MM.1S (cell line): ENCODE data around the gene ATP6V0A1.

Source experiments
- DNase-seq: peaks from one replicate; pipeline ENCODE4 v3.0.0-alpha.2; 2015
- H2AFZ ChIP-seq: fragments of 300-600 bp; sonication (generic); 2 replicates; pipeline ENCODE4 v1.6.0; 2016; ENCODE audit warnings: antibody characterized with exemption, low read length
- H3F3A ChIP-seq: fragments of 300-600 bp; sonication (generic); 2 replicates; pipeline ENCODE4 v1.6.1; 2016; ENCODE audit warnings: mild to moderate bottlenecking, antibody characterized with exemption, low read length, moderate library complexity, mixed read lengths; ENCODE audit not compliant: insufficient read depth
- H3K27ac ChIP-seq: fragments of 300-600 bp; sonication (generic); 2 replicates; pipeline ENCODE4 v1.5.1; 2016; ENCODE audit warnings: mild to moderate bottlenecking, low read length
- H3K27me3 ChIP-seq: fragments of 300-600 bp; sonication (generic); replicated peaks from 2 replicates; pipeline ENCODE4 v1.6.0; 2016; ENCODE audit warnings: low read length; ENCODE audit not compliant: insufficient read depth
- H3K36me3 ChIP-seq: fragments of 300-600 bp; sonication (generic); replicated peaks from 2 replicates; pipeline ENCODE4 v1.6.1; 2016; ENCODE audit warnings: mild to moderate bottlenecking, low read length, mixed read lengths; ENCODE audit not compliant: insufficient read depth
- H3K4me1 ChIP-seq: fragments of 300-600 bp; sonication (generic); 2 replicates; pipeline ENCODE4 v1.6.1; 2016; ENCODE audit warnings: low read length, mixed read lengths
- H3K4me2 ChIP-seq: fragments of 300-600 bp; sonication (generic); 2 replicates; pipeline ENCODE4 v1.6.0; 2016; ENCODE audit warnings: low read depth, low read length
- H3K4me3 ChIP-seq: fragments of 300-600 bp; sonication (generic); 2 replicates; pipeline ENCODE4 v1.5.1; 2016; ENCODE audit warnings: low read length, mixed read lengths
- H3K79me2 ChIP-seq: fragments of 300-600 bp; sonication (generic); 2 replicates; pipeline ENCODE4 v1.6.1; 2016; ENCODE audit warnings: mixed run types, low read length, mixed read lengths
- H3K9ac ChIP-seq: fragments of 300-600 bp; sonication (generic); 2 replicates; pipeline ENCODE4 v1.6.1; 2016; ENCODE audit warnings: low read length, mixed read lengths
- H3K9me2 ChIP-seq: fragments of 300-600 bp; sonication (generic); replicated peaks from 2 replicates; pipeline ENCODE4 v1.6.1; 2016; ENCODE audit warnings: mild to moderate bottlenecking, low read length, mixed read lengths; ENCODE audit not compliant: insufficient read depth
- H3K9me3 ChIP-seq: fragments of 300-600 bp; sonication (generic); replicated peaks from 2 replicates; pipeline ENCODE4 v1.6.1; 2016; ENCODE audit warnings: mild to moderate bottlenecking, low read length, mixed read lengths; ENCODE audit not compliant: insufficient read depth
- H4K20me1 ChIP-seq: fragments of 300-600 bp; sonication (generic); 2 replicates; pipeline ENCODE4 v1.6.1; 2016; ENCODE audit warnings: mild to moderate bottlenecking, low read length, moderate library complexity, mixed read lengths; ENCODE audit not compliant: insufficient read depth
- CTCF ChIP-seq: fragments of 300-600 bp; sonication (generic); IDR thresholded peaks from 2 replicates; pipeline ENCODE4 v1.5.1; 2016; ENCODE audit warnings: antibody characterized with exemption, low read length, mixed read lengths
- EZH2 ChIP-seq: fragments of 300-600 bp; sonication (generic); optimal IDR thresholded peaks from 2 replicates; pipeline ENCODE3; 2017; ENCODE audit warnings: low read depth, mild to moderate bottlenecking, antibody characterized with exemption, low read length, mixed read lengths
- EZH2phosphoT487 ChIP-seq: fragments of 300-600 bp; sonication (generic); IDR thresholded peaks from 2 replicates; pipeline ENCODE4 v1.6.1; 2018; ENCODE audit warnings: antibody characterized with exemption, low read length

The ATP6V0A1 gene

GRCh38 chr17:42535155-42536047 lies 76.7 kb downstream of the ATP6V0A1 start:
- peaks cover 27% of the 10 kb centered on the region for H3K4me1 ChIP-seq
- peaks cover 15% of the 10 kb centered on the region for H3K79me2 ChIP-seq
- H3K9me3 ChIP-seq = no peaks in the 10 kb centered on the region
- H3F3A ChIP-seq = peaks cover 19% of the 10 kb centered on the region
- peak overlapping the region; percentile 90 for H2AFZ ChIP-seq
- H3K27ac ChIP-seq = peak overlapping the region; percentile 21; the same call in 1 of the 2 replicates
- H4K20me1 ChIP-seq = no peaks in the 10 kb centered on the region
- peak overlapping the region; percentile 100 for H3K4me2 ChIP-seq
- no peaks in the 10 kb centered on the region for H3K9me2 ChIP-seq
- no peak for DNase-seq
- peak overlapping the region; percentile 66 for H3K9ac ChIP-seq
- peak overlapping the region; percentile 71 for H3K4me3 ChIP-seq
- no peaks in the 10 kb centered on the region for H3K27me3 ChIP-seq
- no peaks in the 10 kb centered on the region for H3K36me3 ChIP-seq
- TF ChIP-seq CTCF (no peak), EZH2phosphoT487 (no peak), EZH2 (no peak)

- Histone ChIP-seq H3K4me2 (peak within 1 kb of the TSS; percentile 100), H3K4me1 (peaks cover 21% of the 10 kb centered on the region), H3K27me3 (no peaks in the 10 kb centered on the region), H3K27ac (peak within 1 kb of the TSS; percentile 50; the same call in 1 of the 2 replicates), H3K36me3 (no peaks in the 10 kb centered on the region), H2AFZ (peak within 1 kb of the TSS; percentile 90), H3K4me3 (peak within 1 kb of the TSS; percentile 72), H3K9me2 (no peaks in the 10 kb centered on the region), H3K9ac (peak within 1 kb of the TSS; percentile 66), H3K79me2 (peaks cover 15% of the 10 kb centered on the region), H3K9me3 (no peaks in the 10 kb centered on the region), H4K20me1 (no peaks in the 10 kb centered on the region), H3F3A (peaks cover 14% of the 10 kb centered on the region; the same call in 1 of the 2 replicates)
- TF ChIP-seq CTCF (no peak), EZH2 (no peak)
- peak; percentile 93 for DNase-seq
These were observed 77.3 kb downstream of the ATP6V0A1 start, which contains the start of gene NAGLU for GRCh38 chr17:42536048-42536371. NAGLU (plus strand) TSS chr17:42536241; CDS start chr17:42536273, 32 bp downstream.

- Histone ChIP-seq H2AFZ (peak overlapping the region; percentile 30; the same call in 1 of the 2 replicates), H3K36me3 (no peaks in the 10 kb centered on the region), H3K9me3 (no peaks in the 10 kb centered on the region), H3K79me2 (peaks cover 15% of the 10 kb centered on the region), H3K4me3 (peak overlapping the region; percentile 72), H4K20me1 (no peaks in the 10 kb centered on the region), H3K27me3 (no peaks in the 10 kb centered on the region), H3K9ac (peak overlapping the region; percentile 58), H3K4me2 (peak overlapping the region; percentile 99), H3K27ac (peak overlapping the region; percentile 50; the same call in 1 of the 2 replicates), H3K4me1 (peaks cover 15% of the 10 kb centered on the region), H3K9me2 (no peaks in the 10 kb centered on the region), H3F3A (peaks cover 8% of the 10 kb centered on the region; the same call in 1 of the 2 replicates)
- TF ChIP-seq EZH2 = no peak
- no peak for TF ChIP-seq EZH2phosphoT487
- TF ChIP-seq CTCF = no peak
- peak; percentile 91 for DNase-seq
These were observed 77.9 kb downstream of the ATP6V0A1 start for GRCh38 chr17:42536372-42537155.
